Panc1 (cell line): ENCODE results near the gene LRRTM3. TPM values are rescaled to one million over a fixed set of nuclear protein-coding genes. Genes with fewer than 3 reads are reported as not detected.

Experiments used
- ATAC-seq: fragments of 200-7000 bp; cut with Tn5 transposase; 2 replicates; pipeline ENCODE4 v1.9.1; 2020; ENCODE audit warnings: mild to moderate bottlenecking, moderate library complexity
- BruUV-seq: library from RNA; stranded (reverse); fragments of 400-500 nt; replicated peaks from 2 replicates; lab custom pipeline; 2021; lab: Mats Ljungman, UMichigan
- CTCF ChIA-PET: fragments of 300-600 bp; sonication (Branson Sonifier 250); formaldehyde crosslinking; loops from one replicate; lab custom pipeline; 2022; ENCODE audit warnings: antibody characterized with exemption; lab: Charles Lee
- POLR2A ChIA-PET: fragments of 300-600 bp; sonication (Branson Sonifier 250); formaldehyde crosslinking; loops from one replicate; lab custom pipeline; 2022; ENCODE audit warnings: antibody characterized with exemption; lab: Charles Lee
- DNase-seq: peaks from one replicate; pipeline ENCODE4 v3.0.0-alpha.2; 2010; ENCODE audit warnings: low read depth, low spot score
- H3K27ac ChIP-seq: 2 replicates; pipeline ENCODE4 v1.5.1; 2011; ENCODE audit warnings: mild to moderate bottlenecking, low read length, inconsistent platforms
- H3K27me3 ChIP-seq: fragments of 200-500 bp; sonication (Bioruptor generic); 2 replicates; pipeline ENCODE4 v1.6.0; 2014; ENCODE audit warnings: low read length, inconsistent platforms; ENCODE audit not compliant: control insufficient read depth, insufficient read depth
- H3K36me3 ChIP-seq: fragments of 200-500 bp; sonication (Bioruptor generic); 2 replicates; pipeline ENCODE4 v1.5.1; 2014; ENCODE audit warnings: inconsistent platforms, mild to moderate bottlenecking, low read length, moderate library complexity; ENCODE audit not compliant: control insufficient read depth, insufficient read depth
- H3K4me1 ChIP-seq: 2 replicates; pipeline ENCODE4 v1.5.1; 2011; ENCODE audit warnings: inconsistent platforms, mild to moderate bottlenecking, low read length, moderate library complexity; ENCODE audit not compliant: control insufficient read depth, insufficient read depth
- H3K4me3 ChIP-seq, 2 experiments: 2 replicates each; pipeline ENCODE4 v1.5.1; 2011 to 2012; ENCODE audit warnings: low read depth in 2 of 2, low read length in 2 of 2, mild to moderate bottlenecking in 2 of 2, inconsistent platforms in 1 of 2, moderate library complexity in 1 of 2
- H3K9me3 ChIP-seq: fragments of 200-500 bp; sonication (Bioruptor generic); 2 replicates; pipeline ENCODE4 v1.5.1; 2014; ENCODE audit warnings: low read depth, mild to moderate bottlenecking, inconsistent platforms, low read length, moderate library complexity; ENCODE audit not compliant: control insufficient read depth, insufficient read depth
- POLR2AphosphoS5 ChIP-seq: IDR thresholded peaks from 2 replicates; pipeline ENCODE4 v1.6.1; 2012; ENCODE audit warnings: mild to moderate bottlenecking, low read depth, low read length, moderate library complexity
- SIN3A ChIP-seq: IDR thresholded peaks from 2 replicates; pipeline ENCODE4 v1.6.1; 2012; ENCODE audit warnings: low read depth, mild to moderate bottlenecking, low read length, moderate library complexity, borderline replicate concordance; ENCODE audit not compliant: insufficient read depth
- TCF7L2 ChIP-seq: IDR thresholded peaks from 2 replicates; pipeline ENCODE4 v1.6.1; 2011; ENCODE audit warnings: mild to moderate bottlenecking, low read depth, low read length, inconsistent platforms
- in situ Hi-C: cut with HindIII; loops from 2 replicates; pipeline ENCODE4 v1.10.0; 2016; ENCODE audit warnings: low sequenced_read_pairs, low pct_unique_long_range_greater_than_20kb
- intact Hi-C: fragments of 100-400 bp; cut with micrococcal nuclease; formaldehyde crosslinking; loops from one replicate; pipeline ENCODE4 v1.10.0; 2022; ENCODE audit not compliant: unreplicated experiment
- total RNA-seq: library from RNA; stranded (reverse); gene quantifications from one replicate; pipeline ENCODE4 v1.2.1, GENCODE V29; 2021; ENCODE audit not compliant: unreplicated experiment
- TF ChIP-seq, protein P1 (sequence below), 2 experiments: IDR thresholded peaks; 2 replicates each; pipeline ENCODE4 v1.6.1; 2011 to 2012; ENCODE audit warnings: low read depth in 2 of 2, control low read depth in 1 of 2, low read length in 1 of 2, mild to moderate bottlenecking in 1 of 2, moderate library complexity in 1 of 2; ENCODE audit not compliant: insufficient read depth in 1 of 2
- TF ChIP-seq, protein P2 (sequence below): fragments of 450-650 bp; IDR thresholded peaks from 2 replicates; pipeline ENCODE4 v1.5.1; 2017; ENCODE audit warnings: mild to moderate bottlenecking

LRRTM3 gene
- total RNA-seq, 1 experiment from 2014 or later, result 0.10 TPM

DNA sequence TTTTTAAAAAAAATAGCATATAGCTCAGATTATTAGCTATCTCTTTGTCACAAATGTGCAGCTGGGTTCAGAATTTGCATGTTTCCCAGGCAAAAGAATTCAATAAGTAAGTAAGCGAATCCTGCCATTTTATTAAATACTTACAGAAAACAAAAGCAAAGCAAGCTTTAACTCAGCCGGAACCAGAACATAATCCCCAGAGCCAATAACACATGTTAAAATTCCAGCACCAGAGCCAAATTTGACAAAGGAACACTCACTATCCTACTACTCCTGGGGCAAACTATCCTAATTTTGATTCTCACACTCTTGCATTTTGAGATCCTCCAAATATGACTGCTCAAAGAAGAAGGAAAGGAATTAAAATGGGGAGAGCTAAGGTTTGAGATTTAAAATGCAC lies 32.6 kb downstream of the LRRTM3 start:
- intact Hi-C loops (no loop called here), in situ Hi-C loops (no loop called here)
- no peaks in the 10 kb centered on the region for H3K9me3 ChIP-seq
- CTCF ChIA-PET, result interaction anchor here (0.5 kb wide), 1 partner anchor 1032 kb away, joined by 5 read pairs; no protein-coding TSS in a partner anchor
- no peak overlapping the region for H3K4me3 ChIP-seq
- no TSS peak for BruUV-seq
- no peak for DNase-seq
- ATAC-seq, result no peak
- H3K4me1 ChIP-seq, result no peaks in the 10 kb centered on the region
- TF ChIP-seq SIN3A, result no peak
- TF ChIP-seq, protein P1, sequence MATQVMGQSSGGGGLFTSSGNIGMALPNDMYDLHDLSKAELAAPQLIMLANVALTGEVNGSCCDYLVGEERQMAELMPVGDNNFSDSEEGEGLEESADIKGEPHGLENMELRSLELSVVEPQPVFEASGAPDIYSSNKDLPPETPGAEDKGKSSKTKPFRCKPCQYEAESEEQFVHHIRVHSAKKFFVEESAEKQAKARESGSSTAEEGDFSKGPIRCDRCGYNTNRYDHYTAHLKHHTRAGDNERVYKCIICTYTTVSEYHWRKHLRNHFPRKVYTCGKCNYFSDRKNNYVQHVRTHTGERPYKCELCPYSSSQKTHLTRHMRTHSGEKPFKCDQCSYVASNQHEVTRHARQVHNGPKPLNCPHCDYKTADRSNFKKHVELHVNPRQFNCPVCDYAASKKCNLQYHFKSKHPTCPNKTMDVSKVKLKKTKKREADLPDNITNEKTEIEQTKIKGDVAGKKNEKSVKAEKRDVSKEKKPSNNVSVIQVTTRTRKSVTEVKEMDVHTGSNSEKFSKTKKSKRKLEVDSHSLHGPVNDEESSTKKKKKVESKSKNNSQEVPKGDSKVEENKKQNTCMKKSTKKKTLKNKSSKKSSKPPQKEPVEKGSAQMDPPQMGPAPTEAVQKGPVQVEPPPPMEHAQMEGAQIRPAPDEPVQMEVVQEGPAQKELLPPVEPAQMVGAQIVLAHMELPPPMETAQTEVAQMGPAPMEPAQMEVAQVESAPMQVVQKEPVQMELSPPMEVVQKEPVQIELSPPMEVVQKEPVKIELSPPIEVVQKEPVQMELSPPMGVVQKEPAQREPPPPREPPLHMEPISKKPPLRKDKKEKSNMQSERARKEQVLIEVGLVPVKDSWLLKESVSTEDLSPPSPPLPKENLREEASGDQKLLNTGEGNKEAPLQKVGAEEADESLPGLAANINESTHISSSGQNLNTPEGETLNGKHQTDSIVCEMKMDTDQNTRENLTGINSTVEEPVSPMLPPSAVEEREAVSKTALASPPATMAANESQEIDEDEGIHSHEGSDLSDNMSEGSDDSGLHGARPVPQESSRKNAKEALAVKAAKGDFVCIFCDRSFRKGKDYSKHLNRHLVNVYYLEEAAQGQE (IDR thresholded peaks at IDR 0.05; ENCODE audit: insufficient read depth in 1 of 2, low read depth in 2 of 2, low read length in 1 of 2), result no peak
- TF ChIP-seq, protein P2, sequence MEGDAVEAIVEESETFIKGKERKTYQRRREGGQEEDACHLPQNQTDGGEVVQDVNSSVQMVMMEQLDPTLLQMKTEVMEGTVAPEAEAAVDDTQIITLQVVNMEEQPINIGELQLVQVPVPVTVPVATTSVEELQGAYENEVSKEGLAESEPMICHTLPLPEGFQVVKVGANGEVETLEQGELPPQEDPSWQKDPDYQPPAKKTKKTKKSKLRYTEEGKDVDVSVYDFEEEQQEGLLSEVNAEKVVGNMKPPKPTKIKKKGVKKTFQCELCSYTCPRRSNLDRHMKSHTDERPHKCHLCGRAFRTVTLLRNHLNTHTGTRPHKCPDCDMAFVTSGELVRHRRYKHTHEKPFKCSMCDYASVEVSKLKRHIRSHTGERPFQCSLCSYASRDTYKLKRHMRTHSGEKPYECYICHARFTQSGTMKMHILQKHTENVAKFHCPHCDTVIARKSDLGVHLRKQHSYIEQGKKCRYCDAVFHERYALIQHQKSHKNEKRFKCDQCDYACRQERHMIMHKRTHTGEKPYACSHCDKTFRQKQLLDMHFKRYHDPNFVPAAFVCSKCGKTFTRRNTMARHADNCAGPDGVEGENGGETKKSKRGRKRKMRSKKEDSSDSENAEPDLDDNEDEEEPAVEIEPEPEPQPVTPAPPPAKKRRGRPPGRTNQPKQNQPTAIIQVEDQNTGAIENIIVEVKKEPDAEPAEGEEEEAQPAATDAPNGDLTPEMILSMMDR, result no peak
- no peak for TF ChIP-seq TCF7L2
- no peak for TF ChIP-seq POLR2AphosphoS5
- no peak overlapping the region for H3K27ac ChIP-seq
- POLR2A ChIA-PET, result no interaction called here
- H3K36me3 ChIP-seq, result no peaks in the 10 kb centered on the region
- no peaks in the 10 kb centered on the region for H3K27me3 ChIP-seq

DNA sequence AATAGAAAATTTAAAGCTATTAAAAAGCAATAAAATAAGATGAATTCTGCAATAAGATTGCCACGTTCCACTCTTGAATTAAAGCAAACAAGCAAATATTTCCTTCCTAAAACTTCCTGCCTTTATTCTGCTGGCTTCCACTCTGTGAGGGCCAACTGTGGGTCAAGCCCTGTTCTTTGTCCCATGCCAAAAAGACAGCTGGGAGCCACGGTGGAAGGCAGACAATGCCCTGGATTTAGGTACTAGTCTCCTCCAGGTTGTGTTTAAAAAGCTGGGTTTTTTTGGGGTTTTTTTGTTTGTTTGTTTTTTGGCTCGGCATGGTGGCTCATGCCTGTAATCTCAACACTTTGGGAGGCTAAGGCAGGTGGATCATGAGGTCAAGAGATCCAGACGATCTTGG lies 39.1 kb downstream of the LRRTM3 start:
- no peak for ATAC-seq

More for the DNA sequence above, 39.1 kb downstream of the LRRTM3 start:
- no peak for DNase-seq
- POLR2A ChIA-PET, result no interaction called here
- no peak overlapping the region for H3K27ac ChIP-seq
- BruUV-seq, result no TSS peak
- no peaks in the 10 kb centered on the region for H3K9me3 ChIP-seq
- H3K27me3 ChIP-seq, result no peaks in the 10 kb centered on the region
- no peak overlapping the region for H3K4me3 ChIP-seq
- CTCF ChIA-PET, result no interaction called here
- in situ Hi-C loops, result no loop called here
- no peaks in the 10 kb centered on the region for H3K4me1 ChIP-seq
- intact Hi-C loops, result no loop called here
- no peaks in the 10 kb centered on the region for H3K36me3 ChIP-seq
- TF ChIP-seq TCF7L2 (no peak), SIN3A (no peak), POLR2AphosphoS5 (no peak)
- TF ChIP-seq, protein P2, result no peak
- TF ChIP-seq, protein P1 (IDR thresholded peaks at IDR 0.05; ENCODE audit: insufficient read depth in 1 of 2, low read depth in 2 of 2, low read length in 1 of 2), result no peak
